T-helper 1 cell treated with Interleukin-12 subunit alpha and Interleukin-12 subunit beta and Interleukin-4 antibody, amounts not matched to agents 30 ng/mL and 1 ng/mL, for 36 hours (primary cell): ENCODE data around the gene CDH4. TPM values are rescaled to one million over a fixed set of nuclear protein-coding genes. Genes with fewer than 3 reads are reported as not detected.

ENCODE experiments used
- intact Hi-C: fragments of 100-400 bp; cut with micrococcal nuclease; formaldehyde crosslinking; loops from one replicate; pipeline ENCODE4 v1.15.1; 2024
- total RNA-seq: library from RNA; stranded (reverse); gene quantifications from 2 replicates; pipeline ENCODE4 v1.2.3, GENCODE V29; 2022

The CDH4 gene
- total RNA-seq, 1 donor from 2014 or later, result not detected

GRCh38 chr20:61532736-61533135, 280.7 kb downstream of the CDH4 start:
- intact Hi-C loops, result no loop called here

GRCh38 chr20:61533231-61533631, 281.2 kb downstream of the CDH4 start:
- intact Hi-C loops, result no loop called here

DNA sequence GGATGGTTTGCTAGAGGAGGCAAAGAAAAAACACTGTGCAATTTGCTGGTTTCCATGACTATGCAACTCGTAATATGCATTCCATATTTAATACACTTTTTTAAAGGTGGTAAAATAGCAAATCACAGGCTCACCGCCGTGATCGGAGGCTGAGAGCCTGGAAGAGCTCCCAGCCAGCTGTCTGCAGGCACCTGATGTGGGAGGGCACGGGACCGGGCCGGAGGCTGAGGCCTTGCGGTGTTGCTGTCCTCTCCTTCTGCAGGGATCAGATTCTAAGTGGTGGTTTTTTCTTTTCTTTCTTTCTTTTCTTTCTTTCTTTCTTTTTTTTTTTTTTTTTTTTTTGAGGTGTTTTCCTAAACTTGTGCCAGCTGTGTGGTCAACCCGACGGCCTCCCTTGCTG, 282.3 kb downstream of the CDH4 start:
- intact Hi-C loops, result no loop called here

GRCh38 chr20:61535091-61535490, 283.0 kb downstream of the CDH4 start:
- intact Hi-C loops, result no loop called here

DNA sequence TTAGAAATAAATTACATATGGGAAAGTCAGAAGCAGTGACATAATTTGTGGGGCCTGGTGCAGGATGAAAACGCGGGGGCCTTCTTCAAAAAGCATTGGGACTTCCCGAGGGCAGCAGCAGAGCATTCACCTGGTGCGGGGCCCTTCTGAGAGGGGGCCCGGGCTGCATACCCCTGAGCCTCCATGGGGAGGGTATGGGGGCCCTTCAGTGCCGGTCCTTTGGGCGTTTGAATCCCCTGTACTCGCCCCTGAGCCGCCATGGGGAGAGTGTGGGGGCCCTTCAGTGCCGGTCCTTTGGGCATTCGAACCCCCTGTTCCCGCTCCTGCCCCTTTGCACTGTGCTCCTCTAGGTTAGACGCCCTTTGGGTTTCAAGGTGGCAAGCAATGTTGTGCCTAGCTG, 283.5 kb downstream of the CDH4 start:
- intact Hi-C loops, result no loop called here

- intact Hi-C loops, result no loop called here
Observed at GRCh38 chr20:61535956-61536355, 283.9 kb downstream of the CDH4 start.

DNA sequence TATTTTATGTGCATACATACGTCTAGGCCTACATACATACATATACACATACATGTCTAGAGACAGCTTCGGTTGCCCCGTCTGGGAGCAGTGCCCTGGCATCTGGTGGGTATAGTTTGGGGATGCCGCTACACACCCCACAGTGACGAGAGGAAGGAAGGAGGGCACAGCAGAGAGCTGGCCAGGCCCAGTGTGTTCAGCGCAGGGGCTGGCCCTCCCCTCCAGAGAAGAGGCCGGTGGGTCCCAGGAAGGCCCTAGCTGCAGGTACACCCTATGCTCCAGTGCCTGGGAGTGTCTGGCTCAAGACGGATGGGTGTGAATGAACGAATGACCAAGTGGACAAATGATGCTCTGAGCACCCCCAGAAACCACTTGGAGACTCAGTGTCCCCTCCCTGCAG, 284.6 kb downstream of the CDH4 start:
- intact Hi-C loops, result no loop called here

DNA sequence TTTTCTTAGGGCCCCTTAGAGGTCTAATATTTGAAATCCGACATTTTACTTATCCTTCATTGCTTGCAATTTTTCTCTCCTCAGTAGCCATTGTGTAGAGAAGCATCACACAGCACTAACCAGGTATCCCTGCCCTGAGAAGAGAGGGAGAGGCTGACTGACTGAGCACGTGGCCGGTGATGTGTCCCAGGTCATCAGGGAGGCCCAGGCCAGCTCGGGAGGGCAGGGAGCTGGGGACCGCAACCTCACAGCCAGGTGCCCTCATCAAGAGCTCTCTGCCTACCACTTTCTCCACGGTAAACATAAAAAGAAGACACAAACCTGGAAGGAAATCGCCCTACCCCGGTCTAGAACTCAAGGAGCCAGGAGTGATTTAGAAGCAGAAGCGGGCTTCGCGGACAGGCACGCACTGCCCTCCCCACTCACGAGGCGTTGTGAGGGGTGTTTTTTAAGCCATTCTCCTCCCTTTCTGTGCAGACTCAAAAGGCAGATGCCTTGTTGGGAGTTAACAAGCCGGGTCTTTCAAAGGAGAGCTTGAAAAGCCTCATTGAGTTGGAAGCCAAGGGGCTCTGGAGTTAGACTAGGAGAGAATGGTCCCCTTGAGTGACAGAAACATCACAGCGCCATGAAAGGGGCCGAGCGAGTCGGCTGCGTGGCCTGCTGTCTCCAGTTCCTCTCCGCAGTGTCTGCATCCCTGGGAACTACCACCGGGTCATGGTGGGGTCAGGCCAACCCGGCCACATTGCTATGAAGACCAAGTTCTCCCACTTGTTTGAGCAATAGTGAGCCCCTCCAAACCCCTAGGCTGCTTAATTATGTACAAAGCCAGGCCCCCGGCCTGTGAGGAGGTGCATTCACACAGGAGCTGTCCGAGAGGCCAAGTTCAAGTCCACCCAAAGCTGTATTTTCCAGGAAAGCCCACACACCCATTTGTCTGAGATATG, 285.4 kb downstream of the CDH4 start:
- intact Hi-C loops, result no loop called here

GRCh38 chr20:61538183-61538942, 286.3 kb downstream of the CDH4 start:
- intact Hi-C loops, result no loop called here

GRCh38 chr20:61538943-61539265, 286.8 kb downstream of the CDH4 start:
- intact Hi-C loops, result no loop called here

DNA sequence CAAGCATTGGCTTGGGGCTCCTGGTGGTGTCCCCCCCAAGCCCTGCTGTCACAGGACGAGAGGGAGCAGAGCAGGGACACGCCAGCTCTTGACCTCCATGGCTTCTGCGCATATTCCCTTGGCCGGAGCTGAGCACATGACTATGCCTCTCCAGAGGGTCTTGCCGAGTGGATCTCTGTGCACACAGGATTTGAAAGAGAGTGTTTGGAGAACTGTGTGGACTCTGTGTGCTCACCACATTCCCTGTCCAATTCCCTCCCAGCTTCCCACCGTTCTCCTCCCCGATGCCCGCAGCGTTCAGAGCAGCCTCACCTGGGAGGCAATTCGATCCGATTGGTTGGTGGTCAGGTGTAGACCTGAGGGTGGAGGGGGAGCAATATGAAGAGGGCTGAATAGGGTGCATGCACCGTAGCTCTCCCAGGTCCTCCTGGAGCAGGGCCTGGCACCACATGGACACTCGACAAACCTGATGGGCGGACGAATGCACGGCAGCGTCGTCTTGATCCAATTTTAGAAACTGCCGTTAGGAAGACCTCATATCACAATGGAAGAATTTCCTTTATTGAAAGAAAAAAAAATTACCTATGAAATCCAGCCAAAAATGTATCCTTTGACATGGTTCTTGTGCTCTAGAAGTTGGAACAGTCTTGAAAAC, 287.8 kb downstream of the CDH4 start:
- intact Hi-C loops, result no loop called here

GRCh38 chr20:61541537-61541936, 289.5 kb downstream of the CDH4 start:
- intact Hi-C loops, result no loop called here

- intact Hi-C loops, result no loop called here
Observed at GRCh38 chr20:61543086-61543485, 291.0 kb downstream of the CDH4 start.

- intact Hi-C loops, result no loop called here
Observed at GRCh38 chr20:61543931-61544745, 292.1 kb downstream of the CDH4 start.

GRCh38 chr20:61544910-61545889, 293.1 kb downstream of the CDH4 start:
- intact Hi-C loops, result no loop called here

DNA sequence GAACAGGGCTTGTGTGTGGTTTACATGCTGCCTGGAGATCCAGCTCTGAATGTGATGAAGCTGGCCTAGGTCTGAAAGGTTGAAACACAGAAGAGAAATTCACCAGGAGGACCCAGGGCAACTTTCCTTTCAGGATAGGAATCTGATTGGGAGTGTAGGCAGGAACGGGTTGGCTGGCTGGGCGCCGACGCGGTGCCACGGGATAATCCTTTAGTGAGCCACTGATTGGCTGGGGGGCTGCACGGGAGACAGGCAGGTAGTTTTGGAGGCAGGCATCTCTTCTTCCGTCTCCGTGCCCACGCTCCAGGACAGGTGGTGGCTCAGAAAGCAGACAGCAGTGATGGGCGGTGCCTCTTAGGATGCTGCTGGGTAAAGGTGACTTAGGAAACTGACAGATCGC, 294.6 kb downstream of the CDH4 start:
- intact Hi-C loops, result no loop called here

DNA sequence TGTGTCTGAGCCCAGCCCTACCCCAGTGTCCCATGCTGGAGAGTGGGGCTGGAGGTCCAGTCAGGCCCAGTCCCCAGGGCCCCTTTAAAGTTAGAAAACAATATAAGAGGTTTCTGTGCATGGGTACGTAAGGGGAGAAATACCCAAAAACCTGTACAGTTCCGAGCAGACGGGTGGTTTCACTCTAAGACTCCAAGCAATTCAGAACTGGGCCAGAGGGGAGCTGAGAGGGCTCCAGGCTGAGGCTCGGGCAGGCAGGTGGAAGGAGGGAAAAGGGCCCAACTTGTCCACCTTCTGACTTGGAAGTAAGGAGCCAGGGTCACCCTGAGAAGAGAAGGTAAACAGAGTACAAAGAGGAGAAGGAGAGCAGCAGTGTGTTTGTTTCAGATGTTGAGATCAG, 296.0 kb downstream of the CDH4 start:
- intact Hi-C loops, result no loop called here

DNA sequence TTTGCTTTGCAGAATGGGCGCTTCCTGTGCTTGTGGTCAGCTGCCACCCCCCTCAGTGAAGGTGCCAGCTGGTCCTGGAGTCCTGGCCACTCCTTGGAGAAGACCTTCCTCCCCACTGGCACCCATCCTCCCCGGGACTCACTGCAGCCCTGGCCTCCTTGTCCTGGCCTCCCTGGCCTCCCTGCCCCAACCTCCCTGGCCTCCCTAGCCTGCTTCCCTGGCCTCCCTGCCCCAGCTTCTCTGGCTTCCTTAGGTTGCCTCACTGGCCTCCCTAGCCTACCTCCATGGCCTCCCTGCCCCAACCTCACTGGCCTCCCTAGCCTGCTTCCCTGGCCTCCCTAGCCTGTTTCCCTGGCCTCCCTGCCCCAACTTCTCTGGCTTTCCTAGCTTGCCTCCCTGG, 297.8 kb downstream of the CDH4 start:
- intact Hi-C loops, result no loop called here

DNA sequence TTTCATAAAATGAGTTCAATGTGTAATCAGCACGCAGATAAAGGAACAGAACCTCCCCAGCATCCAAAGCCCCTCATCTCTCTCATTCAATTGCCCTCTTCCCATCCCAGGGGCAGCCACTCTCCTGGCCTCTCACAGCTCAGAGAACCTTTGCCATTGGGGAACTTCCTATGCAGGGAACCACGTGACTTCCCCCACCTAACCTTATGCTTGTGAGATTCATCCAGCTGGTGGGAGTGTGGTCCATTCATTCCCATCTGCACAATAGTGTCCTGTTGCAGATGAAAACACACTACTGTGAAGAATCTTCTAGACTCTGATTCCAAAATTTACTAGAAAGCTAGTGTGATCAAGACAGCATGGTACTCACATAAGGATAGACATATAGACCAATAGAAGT, 299.3 kb downstream of the CDH4 start:
- intact Hi-C loops, result no loop called here

DNA sequence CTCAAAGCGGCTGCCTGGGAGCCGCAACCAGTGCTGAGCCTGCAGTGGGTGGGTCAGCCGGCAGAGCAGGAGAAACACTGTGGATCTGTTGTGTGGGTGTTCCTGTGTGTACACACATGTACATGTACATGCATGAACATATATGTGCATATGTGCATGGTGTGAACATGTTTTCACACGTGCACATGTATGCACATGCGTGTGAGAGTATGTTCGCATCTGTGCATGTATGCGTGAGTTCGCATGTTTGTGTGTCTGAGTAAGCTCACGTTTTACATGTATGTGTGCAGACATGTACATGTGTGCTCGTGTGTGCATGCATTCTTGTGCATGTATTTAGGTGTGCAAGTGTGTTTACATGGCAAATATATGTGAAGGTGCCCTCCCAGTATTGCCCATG, 302.6 kb downstream of the CDH4 start:
- intact Hi-C loops, result no loop called here
